CD4-positive, alpha-beta T cell treated with Interleukin-15 for 1 hour (primary cell): ENCODE results near the gene HCFC1R1.
"Not testable (repeated sequence)": the region's sequence is repeated elsewhere in the genome, so short reads cannot be mapped to it uniquely, and the experiment has no call there.

Experiments used
- DNase-seq: peaks from one replicate; pipeline ENCODE4 v3.0.0-alpha.2; 2020

HCFC1R1 gene, protein sequence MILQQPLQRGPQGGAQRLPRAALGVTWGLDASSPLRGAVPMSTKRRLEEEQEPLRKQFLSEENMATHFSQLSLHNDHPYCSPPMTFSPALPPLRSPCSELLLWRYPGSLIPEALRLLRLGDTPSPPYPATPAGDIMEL

DNA sequence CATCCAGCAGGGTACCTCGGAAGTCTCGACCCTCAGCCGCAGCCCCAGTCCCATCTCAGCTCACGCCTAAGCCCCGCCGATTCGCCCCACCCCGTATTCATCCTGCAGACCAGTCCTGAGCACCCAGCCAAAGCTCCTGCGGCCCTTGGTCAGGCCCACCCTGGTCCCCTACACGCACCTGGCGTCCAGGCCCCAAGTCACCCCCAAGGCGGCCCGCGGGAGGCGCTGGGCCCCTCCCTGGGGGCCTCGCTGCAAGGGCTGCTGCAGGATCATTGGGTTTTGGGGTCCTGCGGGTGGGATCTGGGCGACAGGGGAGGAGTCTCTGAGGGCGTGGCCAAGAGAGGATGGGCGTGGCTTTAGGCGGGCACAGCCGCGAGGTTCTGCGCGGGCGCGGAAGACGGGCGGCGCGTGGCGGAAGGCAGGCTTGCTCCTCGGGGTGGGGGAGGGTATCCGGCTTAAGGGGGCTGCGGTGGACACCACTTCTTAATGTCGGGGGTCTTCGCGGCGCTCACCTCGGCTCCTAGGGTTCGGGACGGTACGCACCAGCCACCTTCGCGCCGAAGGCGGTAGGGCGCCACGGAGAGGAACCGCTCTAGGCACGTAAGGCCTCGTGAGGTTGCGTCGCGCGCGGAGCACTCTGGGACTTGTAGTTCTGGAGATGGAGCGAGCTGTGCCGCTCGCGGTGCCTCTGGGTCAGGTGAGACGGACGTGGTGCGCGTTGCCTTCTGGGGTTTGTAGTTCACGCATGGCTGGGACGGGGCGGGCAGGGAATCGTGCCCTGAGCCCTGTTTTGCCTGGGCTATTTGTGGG, at the start of gene HCFC1R1, which contains the start of gene THOC6:
HCFC1R1 (minus strand) TSS at position 274 of the 810 bp plus-strand sequence; CDS start at position 273, 1 bp downstream.
THOC6 (plus strand) TSS at position 367 of the 810 bp plus-strand sequence; CDS start at position 659, 292 bp downstream.
- DNase-seq, result peak; percentile 96

DNA sequence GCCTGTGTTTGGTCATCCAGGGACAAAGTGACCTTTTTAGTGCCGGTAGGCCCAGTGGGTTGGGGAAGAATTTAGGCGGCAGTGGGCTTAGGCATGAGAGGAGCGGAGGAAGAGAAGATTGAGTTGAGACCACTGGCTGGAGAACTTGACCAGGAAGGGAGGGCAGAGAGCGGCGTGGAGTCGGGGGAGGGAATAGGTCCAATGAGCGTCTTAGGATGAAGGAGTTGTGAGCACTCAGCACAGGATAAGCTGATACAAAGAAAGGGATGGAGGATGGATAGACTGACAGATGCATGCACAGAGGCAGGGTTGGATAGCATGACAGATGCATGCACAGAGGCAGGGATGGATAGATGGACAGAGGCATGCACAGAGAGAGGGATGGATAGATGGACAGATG, 49.7 kb upstream of the HCFC1R1 start:
- DNase-seq, result no peak

DNA sequence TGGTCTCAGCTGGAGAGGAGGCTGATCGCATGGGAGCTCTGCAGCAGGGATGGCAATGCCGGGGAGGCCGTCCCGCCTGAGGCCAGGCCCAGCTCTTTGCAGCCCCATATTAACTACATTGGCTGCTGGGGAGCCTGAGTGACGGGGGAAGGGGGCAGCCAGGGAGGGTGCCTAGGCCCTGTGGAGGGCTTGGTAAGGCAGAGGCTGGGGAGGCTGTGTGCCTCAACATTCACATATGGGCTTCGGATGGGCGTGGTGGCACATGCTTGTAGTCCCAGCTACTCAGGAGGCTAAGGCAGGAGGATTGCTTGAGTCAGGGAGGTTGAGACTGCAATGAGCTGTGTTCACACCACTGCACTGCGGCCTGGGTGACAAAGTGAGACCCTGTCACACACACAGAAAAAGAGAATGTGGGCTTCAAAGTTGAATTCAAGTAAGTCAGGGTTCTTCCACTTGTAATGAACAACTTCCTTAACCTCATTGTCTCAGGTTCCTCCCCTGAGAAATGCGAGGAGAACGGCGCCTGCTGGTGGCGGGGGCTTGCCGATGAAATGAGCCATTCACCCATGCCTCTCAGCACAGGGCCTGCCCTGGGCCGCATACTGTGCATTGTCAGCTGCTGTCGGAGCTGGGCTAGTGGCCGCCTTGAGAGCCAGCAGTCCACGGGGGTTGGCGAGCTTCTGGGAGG, 49.0 kb upstream of the HCFC1R1 start:
- DNase-seq, result not testable (repeated sequence)

DNA sequence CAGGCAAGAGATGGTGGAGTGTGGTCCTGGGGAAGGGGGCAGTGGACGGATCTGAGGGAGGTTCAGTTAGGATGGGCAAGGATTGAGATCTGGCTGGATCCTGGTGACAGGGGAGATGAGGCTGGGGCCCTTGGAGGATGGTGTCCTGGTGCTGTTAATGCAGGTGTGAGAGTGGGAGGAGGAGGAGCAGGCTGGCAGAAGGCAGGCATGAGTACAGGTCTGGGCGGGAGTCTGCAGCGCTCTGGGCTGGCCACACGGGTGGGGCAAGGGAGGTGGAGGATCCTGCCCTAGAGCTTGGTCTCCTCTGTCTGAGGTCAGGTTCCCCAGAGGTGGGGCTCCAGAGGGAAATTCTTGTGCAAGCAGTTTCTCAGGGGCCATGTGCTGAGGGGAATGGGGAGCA, 48.4 kb upstream of the HCFC1R1 start:
- DNase-seq, result not testable (repeated sequence)

DNA sequence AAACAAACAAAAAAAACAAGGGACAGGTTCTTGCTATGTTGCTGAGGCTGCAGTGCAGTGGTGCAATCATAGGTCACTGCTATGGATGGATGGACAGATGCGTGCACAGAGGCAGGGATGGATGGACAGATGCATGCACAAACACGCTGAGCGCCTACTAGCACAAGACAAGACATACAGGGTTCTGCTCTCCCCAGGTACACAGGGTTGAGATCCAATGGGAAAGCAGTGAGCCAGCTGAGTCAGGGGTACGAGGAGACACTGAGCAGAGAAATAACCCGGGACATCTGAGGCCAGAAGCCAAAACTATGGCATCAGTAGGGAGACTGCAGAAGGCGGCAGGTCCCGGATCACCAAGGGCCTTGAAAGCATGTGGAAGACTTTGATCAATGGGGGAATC, 47.9 kb upstream of the HCFC1R1 start:
- no peak for DNase-seq

DNA sequence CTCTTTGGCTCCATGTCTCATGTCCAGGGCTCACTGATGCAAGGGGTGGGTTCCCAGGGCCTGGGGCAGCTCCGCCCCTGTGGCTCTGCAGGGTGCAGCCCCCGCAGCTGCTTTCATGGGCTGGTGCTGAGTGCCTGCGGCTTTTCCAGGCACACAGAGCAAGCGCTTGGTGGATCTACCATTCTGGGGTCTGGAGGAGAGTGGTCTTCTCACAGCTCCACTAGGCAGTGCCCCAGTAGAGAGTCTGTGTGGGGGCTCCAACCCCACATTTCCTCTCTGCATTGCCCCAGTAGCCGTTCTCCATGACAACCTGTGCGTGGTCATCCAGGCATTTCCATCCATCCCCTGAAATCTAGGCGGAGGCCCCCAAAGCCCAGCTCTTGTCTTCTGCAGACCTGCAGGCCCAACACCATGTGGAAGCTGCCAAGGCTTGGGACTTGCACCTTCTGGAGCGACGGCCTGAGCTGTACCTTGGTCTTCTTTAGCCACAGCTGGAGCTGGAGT, 46.9 kb upstream of the HCFC1R1 start:
- DNase-seq, result peak; percentile 33

DNA sequence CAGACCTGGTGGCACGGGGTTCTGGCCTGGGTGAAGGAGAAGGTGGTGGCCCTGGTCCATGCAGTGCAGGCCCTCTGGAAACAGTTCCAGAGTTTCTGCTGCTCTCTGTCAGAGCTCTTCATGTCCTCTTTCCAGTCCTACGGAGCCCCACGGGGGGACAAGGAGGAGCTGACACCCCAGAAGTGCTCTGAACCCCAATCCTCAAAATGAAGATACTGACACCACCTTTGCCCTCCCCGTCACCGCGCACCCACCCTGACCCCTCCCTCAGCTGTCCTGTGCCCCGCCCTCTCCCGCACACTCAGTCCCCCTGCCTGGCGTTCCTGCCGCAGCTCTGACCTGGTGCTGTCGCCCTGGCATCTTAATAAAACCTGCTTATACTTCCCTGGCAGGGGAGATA, 45.4 kb upstream of the HCFC1R1 start:
- DNase-seq, result not testable (repeated sequence)

DNA sequence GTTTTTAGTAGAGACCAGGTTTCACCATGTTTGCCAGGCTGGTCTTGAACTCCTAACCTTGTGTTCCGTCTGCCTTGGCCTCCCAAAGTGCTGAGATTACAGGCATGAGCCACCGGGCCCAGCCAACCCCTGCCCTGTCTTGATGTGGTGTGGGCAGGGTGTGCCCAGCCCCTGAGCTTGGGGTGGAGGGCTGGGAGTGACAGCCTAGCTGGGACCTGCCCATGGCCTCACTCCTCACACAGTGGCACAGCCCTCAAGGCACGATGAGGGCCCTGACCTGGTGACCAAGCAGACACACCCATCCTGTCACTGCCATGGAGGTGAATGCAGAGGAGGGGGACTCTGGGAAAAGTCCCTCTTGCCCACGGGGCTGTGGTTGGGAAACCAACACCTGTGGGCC, 44.7 kb upstream of the HCFC1R1 start:
- DNase-seq, result peak; percentile 20

DNA sequence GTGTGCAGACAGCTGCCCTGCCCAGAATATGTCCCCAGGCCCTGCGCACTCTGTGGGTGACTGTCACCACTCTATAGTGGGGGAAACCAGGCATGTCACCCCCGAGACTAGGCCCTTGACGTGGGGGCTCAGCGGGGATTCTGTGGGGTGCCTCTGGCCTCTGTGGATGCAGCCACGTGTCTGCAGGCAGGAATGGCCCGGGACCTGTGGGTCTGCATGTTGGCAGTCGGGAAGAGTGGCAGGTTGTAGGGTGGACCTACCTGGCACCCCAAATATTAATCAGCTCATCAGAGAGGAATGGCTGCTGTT, 42.7 kb upstream of the HCFC1R1 start:
- no peak for DNase-seq

DNA sequence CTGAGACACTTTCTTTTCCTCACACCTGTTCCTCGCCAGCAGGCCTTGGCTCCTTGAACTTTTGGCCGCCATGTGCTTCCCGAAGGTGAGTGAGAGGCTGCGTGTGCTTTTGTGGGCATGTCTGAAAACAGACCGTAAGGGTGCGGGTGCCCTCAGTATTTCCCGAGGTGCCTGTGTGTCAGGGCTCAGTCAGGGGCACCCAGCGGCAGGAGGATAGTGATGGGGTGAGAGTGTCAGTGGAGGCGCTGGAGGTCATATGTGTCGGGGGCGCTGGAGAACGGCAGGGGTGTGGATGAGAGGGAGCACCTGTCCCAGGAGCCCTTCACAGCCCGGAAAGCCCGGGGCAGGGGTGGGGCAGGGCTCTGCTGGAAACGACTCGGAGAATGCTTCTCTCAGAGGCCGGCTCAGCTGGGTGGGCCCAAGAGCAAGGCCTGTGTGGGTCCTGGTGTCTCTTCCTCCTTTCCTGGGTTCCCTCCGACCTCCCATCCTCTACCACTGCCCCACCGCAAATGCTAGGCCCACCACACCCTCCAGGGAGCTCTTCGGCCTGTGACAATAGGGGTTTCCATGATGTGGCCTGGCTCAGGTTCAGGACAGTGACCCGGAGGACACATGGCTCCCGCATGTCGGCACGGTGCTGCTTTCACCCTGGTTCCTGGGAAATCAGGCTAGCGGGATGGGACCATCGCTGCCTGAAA, 42.1 kb upstream of the HCFC1R1 start:
- no peak for DNase-seq

DNA sequence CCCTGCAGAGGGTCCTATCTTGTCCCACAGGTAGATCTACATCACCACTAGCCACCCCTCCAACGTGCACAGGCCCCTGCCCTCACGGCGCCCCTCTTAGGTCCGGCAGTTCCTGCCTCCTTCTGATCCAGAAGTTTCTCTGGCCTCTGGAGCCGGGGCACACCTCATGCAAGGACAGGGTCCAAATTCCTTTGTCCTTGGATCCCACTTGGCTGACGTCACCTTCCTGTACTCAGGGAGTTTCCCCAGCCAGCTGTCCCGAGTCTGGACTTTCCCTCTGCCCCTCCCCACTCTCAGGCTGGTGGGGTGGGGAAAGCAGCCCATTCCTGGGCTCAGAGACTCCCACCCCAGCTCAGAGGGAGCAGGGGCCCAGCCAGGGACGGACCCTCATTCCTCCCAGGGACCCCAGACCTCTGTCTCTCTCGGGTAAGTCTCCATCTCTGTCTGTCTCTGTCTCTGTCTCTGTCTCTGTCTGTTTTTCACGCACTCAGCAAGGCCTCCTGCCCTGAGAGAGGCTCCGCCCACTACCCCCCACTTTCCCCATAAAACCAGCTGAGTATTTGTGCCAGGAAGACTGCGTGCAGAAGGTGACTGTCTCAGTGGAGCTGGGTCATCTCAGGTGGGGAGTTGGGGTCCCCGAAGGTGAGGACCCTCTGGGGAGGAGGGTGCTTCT, 41.5 kb upstream of the HCFC1R1 start, which contains the start of gene IL32:
IL32 (plus strand) TSS at position 572 of the 673 bp plus-strand sequence. CDS start 172 bp downstream, outside the sequence.
- DNase-seq, result peak; percentile 76

DNA sequence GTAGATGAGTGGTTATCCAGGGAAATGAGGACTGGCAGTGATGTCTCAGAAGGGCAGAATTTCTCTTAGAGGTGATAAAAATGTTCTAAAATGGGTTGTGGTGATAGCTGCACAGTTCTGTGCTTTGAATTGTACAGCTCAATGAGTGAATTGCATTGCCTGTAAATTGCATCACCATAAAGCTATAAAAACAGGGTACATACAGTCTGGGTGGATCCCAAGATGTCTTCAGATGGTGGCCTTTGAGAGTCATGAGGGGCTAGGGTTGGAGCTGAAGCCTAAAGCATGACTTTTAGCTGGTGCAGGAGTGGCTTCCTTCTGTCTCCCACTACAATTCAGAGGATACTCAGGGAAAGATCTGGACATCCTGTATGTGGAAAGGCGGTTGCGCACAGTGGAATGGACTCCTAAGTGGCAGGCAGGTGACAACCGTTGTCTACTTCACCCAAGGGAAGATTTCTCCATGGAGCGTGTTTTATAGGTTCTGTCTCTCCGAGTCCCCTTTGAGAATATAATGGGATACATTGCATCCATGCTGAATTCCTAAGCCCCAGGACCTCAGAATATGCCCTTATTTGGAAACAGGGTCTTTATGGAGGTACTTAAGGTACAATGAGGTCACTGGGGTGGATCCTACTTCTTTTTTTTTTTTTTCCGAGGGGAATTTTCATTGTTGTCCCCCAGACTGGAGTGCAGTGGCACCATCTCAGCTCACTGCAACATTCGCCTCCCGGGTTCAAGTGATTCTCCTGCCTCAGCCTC, 40.1 kb upstream of the HCFC1R1 start:
- DNase-seq, result no peak

DNA sequence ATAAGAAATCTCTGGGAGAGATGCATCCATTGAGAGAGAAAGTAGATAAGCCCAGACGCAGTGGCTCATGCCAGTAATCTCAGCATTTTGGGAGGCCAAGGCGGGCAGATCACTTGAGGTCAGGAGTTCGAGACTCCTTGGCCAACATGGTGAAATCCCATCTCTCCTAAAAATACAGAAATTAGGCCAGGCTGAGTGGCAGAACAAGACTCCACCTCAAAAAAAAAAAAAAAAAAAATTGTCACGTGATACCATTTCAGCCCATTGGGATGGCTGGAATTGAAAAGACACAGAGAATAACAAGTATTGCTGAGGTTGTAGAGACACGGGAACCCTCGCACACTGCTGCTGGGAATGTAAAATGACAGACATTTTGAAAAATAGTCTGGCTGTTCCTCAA, 38.8 kb upstream of the HCFC1R1 start:
- DNase-seq, result no peak

DNA sequence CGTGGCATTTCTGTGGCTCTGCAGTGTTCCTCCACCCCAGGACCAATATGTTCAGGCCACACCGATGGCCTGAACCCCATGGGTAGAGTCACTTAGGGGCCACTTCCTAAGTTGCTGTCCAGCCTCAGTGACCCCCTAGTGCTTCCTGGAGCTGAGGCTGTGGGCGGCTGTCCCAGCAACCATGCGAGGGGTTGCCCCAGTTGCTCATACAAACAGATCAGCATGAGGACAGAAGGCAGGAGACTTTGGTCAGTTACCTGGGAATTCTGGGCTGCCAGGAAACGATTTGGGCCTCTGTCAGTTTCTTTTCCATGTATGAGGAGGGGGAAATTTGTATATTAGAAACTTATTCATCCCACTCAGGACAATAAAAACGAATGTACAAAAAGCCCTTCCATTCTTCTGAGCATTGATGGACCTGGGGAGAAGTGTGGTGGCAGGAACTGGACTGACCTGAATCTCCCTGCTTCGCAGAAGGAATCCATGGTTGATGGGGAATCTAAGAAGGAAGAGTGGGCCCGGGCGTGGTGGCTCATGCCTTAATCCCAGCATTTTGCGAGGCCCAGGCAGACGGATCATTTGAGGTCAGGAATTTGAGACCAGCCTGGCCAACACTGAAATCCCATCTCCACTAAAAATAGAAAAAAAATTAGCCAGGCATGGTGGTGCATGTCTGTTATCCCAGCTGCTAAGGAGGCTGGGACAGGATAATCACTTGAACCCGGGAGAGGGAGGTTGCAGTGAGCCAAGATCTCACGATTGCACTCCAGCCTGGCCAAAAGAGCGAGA, 36.8 kb upstream of the HCFC1R1 start:
- no peak for DNase-seq

DNA sequence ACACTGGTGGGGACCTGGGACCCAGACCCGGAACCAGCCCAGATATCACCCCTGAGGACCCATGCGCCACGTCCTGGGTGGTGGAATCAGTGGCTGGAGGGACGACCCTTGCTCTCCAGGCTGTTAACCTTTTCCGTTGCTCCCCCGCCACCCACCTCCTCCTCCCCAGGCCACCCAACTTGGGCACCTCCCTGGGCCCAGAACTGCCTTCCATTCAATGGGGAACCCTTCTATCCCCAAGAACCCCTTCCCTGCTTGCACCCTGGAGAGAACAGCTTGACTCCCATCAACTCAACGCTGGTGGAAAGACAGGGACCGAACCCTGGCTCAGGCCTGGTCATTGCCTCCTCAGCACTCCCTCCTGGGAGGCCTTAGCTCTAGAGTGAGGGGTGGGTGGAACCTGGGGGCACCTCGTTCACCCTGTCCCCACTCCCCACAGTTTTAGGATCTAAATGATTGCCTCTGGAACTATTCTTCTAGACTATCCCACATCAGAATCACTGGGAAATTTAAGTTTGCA, 36.0 kb upstream of the HCFC1R1 start:
- no peak for DNase-seq

DNA sequence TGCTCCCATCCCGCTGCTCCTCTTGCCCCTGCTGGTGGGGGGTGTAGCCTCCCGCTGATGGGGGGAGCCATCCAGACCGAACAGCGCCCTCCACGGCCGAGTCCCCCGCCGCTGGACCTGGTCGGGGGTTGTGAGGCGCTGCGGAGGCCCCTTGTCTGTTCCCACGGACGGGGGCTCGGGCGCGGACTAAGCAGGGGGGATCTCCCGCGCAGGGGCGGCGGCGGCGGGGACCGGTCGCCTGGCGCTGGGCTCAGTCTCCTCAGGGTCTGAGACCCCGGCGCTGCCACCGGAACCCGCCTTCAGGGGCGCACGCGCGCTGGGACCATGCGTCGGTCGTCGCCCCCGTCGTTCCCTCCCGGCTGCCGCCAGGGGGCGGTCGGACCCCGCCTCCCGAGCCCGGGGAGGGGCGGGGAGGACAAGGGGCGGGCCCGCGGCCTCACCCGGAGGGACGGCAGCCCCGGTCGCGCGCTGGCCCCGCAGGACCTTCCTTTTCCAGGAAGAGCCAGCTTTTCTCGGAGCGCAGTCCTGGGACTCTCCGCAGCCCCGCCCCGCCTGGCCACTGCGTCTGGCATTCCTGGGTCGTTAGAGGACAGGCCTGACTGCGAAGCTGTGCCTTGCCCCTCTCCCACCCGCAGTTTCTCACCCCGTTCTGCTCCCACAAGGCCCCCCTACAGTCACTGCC, 35.4 kb upstream of the HCFC1R1 start:
- DNase-seq, result peak; percentile 88

DNA sequence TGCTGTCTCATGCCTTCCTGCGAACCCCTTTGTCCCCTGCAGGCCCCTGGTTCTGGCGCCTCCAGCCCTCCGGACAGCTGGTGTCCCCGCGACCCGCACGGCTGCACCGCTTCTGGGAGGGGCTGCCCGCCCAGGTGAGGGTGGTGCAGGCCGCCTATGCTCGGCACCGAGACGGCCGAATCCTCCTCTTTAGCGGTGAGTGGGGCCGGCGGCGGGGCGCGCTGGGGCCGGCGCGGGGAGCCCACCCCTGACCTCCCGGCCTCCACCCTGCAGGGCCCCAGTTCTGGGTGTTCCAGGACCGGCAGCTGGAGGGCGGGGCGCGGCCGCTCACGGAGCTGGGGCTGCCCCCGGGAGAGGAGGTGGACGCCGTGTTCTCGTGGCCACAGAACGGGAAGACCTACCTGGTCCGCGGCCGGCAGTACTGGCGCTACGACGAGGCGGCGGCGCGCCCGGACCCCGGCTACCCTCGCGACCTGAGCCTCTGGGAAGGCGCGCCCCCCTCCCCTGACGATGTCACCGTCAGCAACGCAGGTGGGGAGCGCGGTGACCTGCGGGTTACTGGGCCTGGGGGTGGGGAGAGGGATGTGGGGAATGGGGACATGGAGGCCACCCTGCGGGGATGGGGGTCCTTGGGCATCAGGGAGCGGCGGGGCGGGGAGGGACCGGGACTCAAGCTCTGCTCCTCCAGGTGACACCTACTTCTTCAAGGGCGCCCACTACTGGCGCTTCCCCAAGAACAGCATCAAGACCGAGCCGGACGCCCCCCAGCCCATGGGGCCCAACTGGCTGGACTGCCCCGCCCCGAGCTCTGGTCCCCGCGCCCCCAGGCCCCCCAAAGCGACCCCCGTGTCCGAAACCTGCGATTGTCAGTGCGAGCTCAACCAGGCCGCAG, 34.6 kb upstream of the HCFC1R1 start:
- peak; percentile 53 for DNase-seq

DNA sequence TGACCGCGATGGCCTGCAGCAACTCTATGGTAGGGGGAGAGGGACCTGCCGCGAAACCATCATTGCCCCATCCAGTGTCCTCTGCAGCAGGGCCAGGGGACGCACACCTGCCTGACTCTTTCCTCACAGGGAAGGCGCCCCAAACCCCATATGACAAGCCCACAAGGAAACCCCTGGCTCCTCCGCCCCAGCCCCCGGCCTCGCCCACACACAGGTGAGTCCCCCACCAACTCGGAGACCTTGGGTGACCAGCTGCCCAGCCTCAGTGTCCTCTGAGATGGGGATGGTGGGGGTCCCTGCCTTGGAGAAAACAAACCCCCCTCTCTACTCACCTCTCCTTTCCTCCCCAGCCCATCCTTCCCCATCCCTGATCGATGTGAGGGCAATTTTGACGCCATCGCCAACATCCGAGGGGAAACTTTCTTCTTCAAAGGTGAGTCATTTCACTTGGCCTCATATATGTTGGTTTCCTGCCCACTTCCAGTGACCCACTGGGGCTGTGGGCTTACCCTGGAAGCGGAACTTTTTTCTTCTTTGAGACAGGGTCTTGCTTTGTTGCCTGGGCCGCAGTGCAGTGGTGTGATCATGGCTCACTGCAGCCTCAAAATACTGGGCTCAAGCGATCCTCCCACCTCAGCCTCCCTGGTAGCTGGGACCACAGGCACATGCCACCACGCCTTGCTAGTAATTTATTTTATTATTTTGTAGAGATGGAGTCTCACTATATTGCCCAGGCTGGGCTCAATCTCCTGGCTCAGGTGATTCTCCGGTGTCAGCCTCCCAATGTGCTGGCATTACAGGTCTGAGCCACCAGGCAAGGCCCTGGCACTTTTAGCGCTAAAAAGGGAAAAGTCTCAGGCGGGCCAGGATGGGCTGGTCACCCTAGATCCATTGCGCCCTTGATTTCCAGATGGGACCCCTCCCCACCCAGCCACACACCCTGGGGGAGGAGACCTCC, 33.7 kb upstream of the HCFC1R1 start:
- DNase-seq, result no peak
